HEK293 (cell line): ENCODE results near the gene TUBA8.
"Not testable (repeated sequence)": the region's sequence is repeated elsewhere in the genome, so short reads cannot be mapped to it uniquely, and the experiment has no call there.

Experiments used
- CTCF ChIP-seq: fragments of 450-650 bp; formaldehyde crosslinking; IDR thresholded peaks from 2 replicates; pipeline ENCODE4 v1.5.1; 2016; ENCODE audit warnings: missing biosample characterization, missing genetic modification characterization
- GLI4 ChIP-seq: fragments of 450-650 bp; formaldehyde crosslinking; IDR thresholded peaks from 2 replicates; pipeline ENCODE4 v1.5.1; 2016; ENCODE audit warnings: missing biosample characterization, missing genetic modification characterization
- TCF7L2 ChIP-seq: IDR thresholded peaks from 2 replicates; pipeline ENCODE4 v1.6.1; 2011; ENCODE audit warnings: low read depth, mild to moderate bottlenecking, inconsistent platforms, low read length, moderate library complexity, borderline replicate concordance
- ZIC2 ChIP-seq: fragments of 450-650 bp; formaldehyde crosslinking; IDR thresholded peaks from 2 replicates; pipeline ENCODE4 v1.5.1; 2016; ENCODE audit warnings: missing biosample characterization, missing genetic modification characterization
- ZNF169 ChIP-seq: fragments of 450-650 bp; formaldehyde crosslinking; IDR thresholded peaks from 2 replicates; pipeline ENCODE4 v1.5.1; 2016; ENCODE audit warnings: missing biosample characterization, missing genetic modification characterization
- ZNF2 ChIP-seq: fragments of 450-650 bp; formaldehyde crosslinking; IDR thresholded peaks from 2 replicates; pipeline ENCODE4 v1.5.1; 2016; ENCODE audit warnings: missing biosample characterization, missing genetic modification characterization
- ZNF324 ChIP-seq: fragments of 450-650 bp; formaldehyde crosslinking; IDR thresholded peaks from 2 replicates; pipeline ENCODE4 v1.5.1; 2016; ENCODE audit warnings: missing biosample characterization, missing genetic modification characterization

- not testable (repeated sequence) for TF ChIP-seq CTCF; ZNF324 (tag by site-specific recombination); TCF7L2; ZNF2 (tag by site-specific recombination); ZIC2 (tag by site-specific recombination); ZNF169 (tag by site-specific recombination); GLI4 (tag by site-specific recombination)
These were observed 3.9 kb upstream of the TUBA8 start for GRCh38 chr22:18106550-18107341.
